ENCODE measurements around the gene MEF2D. TPM values are rescaled to one million over a fixed set of nuclear protein-coding genes. Genes with fewer than 3 reads are reported as not detected.

MEF2D gene
- total RNA-seq = 10 to 100 TPM in 5 of 8 experiments, 1 to 10 TPM in 3; 6.6 to 28.6 (median 11.3) TPM

GRCh38 chr1:156500543-156500792 lies at the start of gene MEF2D:
Gene MEF2D (minus strand): TSS chr1:156500775. CDS start chr1:156483292, 17,483 bp downstream.
- peak within 1 kb of the TSS; percentile 82 to 97 (median 95) for H3K4me3 ChIP-seq
- H3K27ac ChIP-seq = peak within 1 kb of the TSS; percentile 96 to 97
- peak in 3 of 8 experiments; percentile 0 to 1 (median 0) for ATAC-seq (replicated peaks in 6 of 8)
- in situ Hi-C loops (cut with MboI; ENCODE audit: low pct_unique_long_range_greater_than_20kb in 2 of 9, low sequenced_read_pairs in 9 of 9, unreplicated experiment in 9 of 9) = no loop called here
- peaks cover 38 to 47% of the 10 kb centered on the region in 2 donors for H3K4me1 ChIP-seq (replicated peaks in 1 of 2)
- 0% methylated on average over 1 of the region's 27 CpGs; no CpG with 5 or more reads in 9 of the 10 experiments for WGBS, 10 experiments

GRCh38 chr1:156550346-156550745 lies 49.8 kb upstream of the MEF2D start:
- no peak for ATAC-seq (replicated peaks in 6 of 8)
- in situ Hi-C loops (cut with MboI; ENCODE audit: low pct_unique_long_range_greater_than_20kb in 2 of 9, low sequenced_read_pairs in 9 of 9, unreplicated experiment in 9 of 9) = no loop called here
- no peak overlapping the region for H3K27ac ChIP-seq
- WGBS, 10 experiments = 60 to 100% (median 83%) methylated on average over 1 to 4 of the region's 5 CpGs; no CpG with 5 or more reads in 2 of the 10 experiments
- H3K4me1 ChIP-seq (replicated peaks in 1 of 2) = no peaks in the 10 kb centered on the region
- no peak overlapping the region for H3K4me3 ChIP-seq

- H3K4me3 ChIP-seq = no peak overlapping the region
- WGBS, 10 experiments = 88 to 100% (median 100%) methylated on average over 1 of the region's 1 CpG; no CpG with 5 or more reads in 5 of the 10 experiments
- in situ Hi-C loops (cut with MboI; ENCODE audit: low pct_unique_long_range_greater_than_20kb in 2 of 9, low sequenced_read_pairs in 9 of 9, unreplicated experiment in 9 of 9) = no loop called here
- H3K4me1 ChIP-seq (replicated peaks in 1 of 2) = no peaks in the 10 kb centered on the region
- no peak for ATAC-seq (replicated peaks in 6 of 8)
- no peak overlapping the region for H3K27ac ChIP-seq
These were observed 49.3 kb upstream of the MEF2D start for GRCh38 chr1:156549831-156550230.

- in situ Hi-C loops (cut with MboI; ENCODE audit: low pct_unique_long_range_greater_than_20kb in 2 of 9, low sequenced_read_pairs in 9 of 9, unreplicated experiment in 9 of 9) = no loop called here
- Histone ChIP-seq H3K4me3 (no peak overlapping the region), H3K27ac (no peak overlapping the region), H3K4me1 (replicated peaks in 1 of 2) (no peaks in the 10 kb centered on the region)
- 67 to 100% (median 81%) methylated on average over 1 to 2 of the region's 2 CpGs; no CpG with 5 or more reads in 5 of the 10 experiments for WGBS, 10 experiments
- ATAC-seq (replicated peaks in 6 of 8) = peak in 2 of 8 experiments; percentile 3 to 20
These were observed 48.8 kb upstream of the MEF2D start for GRCh38 chr1:156549390-156549789.

GRCh38 chr1:156547982-156548381 lies 47.4 kb upstream of the MEF2D start:
- no peak overlapping the region for H3K4me3 ChIP-seq
- no peak for ATAC-seq (replicated peaks in 6 of 8)
- WGBS, 10 experiments = 91 to 100% (median 100%) methylated on average over 2 to 6 of the region's 9 CpGs; no CpG with 5 or more reads in 5 of the 10 experiments
- in situ Hi-C loops (cut with MboI; ENCODE audit: low pct_unique_long_range_greater_than_20kb in 2 of 9, low sequenced_read_pairs in 9 of 9, unreplicated experiment in 9 of 9) = no loop called here
- H3K27ac ChIP-seq = no peak overlapping the region
- H3K4me1 ChIP-seq (replicated peaks in 1 of 2) = no peaks in the 10 kb centered on the region

- ATAC-seq (replicated peaks in 6 of 8) = no peak
- in situ Hi-C loops (cut with MboI; ENCODE audit: low pct_unique_long_range_greater_than_20kb in 2 of 9, low sequenced_read_pairs in 9 of 9, unreplicated experiment in 9 of 9) = no loop called here
- 89 to 100% (median 100%) methylated on average over 1 to 4 of the region's 4 CpGs; no CpG with 5 or more reads in 3 of the 10 experiments for WGBS, 10 experiments
These were observed 46.9 kb upstream of the MEF2D start for GRCh38 chr1:156547434-156547833.

GRCh38 chr1:156546267-156546666 lies 45.7 kb upstream of the MEF2D start:
- H3K27ac ChIP-seq = no peak overlapping the region
- H3K4me1 ChIP-seq (replicated peaks in 1 of 2) = no peaks in the 10 kb centered on the region
- H3K4me3 ChIP-seq = no peak overlapping the region
- WGBS, 10 experiments = 94 to 100% (median 96%) methylated on average over 2 to 3 of the region's 3 CpGs; no CpG with 5 or more reads in 7 of the 10 experiments
- in situ Hi-C loops (cut with MboI; ENCODE audit: low pct_unique_long_range_greater_than_20kb in 2 of 9, low sequenced_read_pairs in 9 of 9, unreplicated experiment in 9 of 9) = no loop called here
- ATAC-seq (replicated peaks in 6 of 8) = no peak

More at GRCh38 chr1:156547434-156547833, 46.9 kb upstream of the MEF2D start:
- Histone ChIP-seq H3K4me3 (no peak overlapping the region), H3K27ac (no peak overlapping the region), H3K4me1 (replicated peaks in 1 of 2) (no peaks in the 10 kb centered on the region)

GRCh38 chr1:156544592-156545102 lies 44.1 kb upstream of the MEF2D start:
- Histone ChIP-seq H3K4me3 (no peak overlapping the region), H3K4me1 (replicated peaks in 1 of 2) (no peaks in the 10 kb centered on the region), H3K27ac (no peak overlapping the region)
- WGBS, 10 experiments = 95 to 100% (median 100%) methylated on average over 1 to 3 of the region's 3 CpGs; no CpG with 5 or more reads in 6 of the 10 experiments
- in situ Hi-C loops (cut with MboI; ENCODE audit: low pct_unique_long_range_greater_than_20kb in 2 of 9, low sequenced_read_pairs in 9 of 9, unreplicated experiment in 9 of 9) = no loop called here
- no peak for ATAC-seq (replicated peaks in 6 of 8)

- in situ Hi-C loops (cut with MboI; ENCODE audit: low pct_unique_long_range_greater_than_20kb in 2 of 9, low sequenced_read_pairs in 9 of 9, unreplicated experiment in 9 of 9) = no loop called here
- no peak for ATAC-seq (replicated peaks in 6 of 8)
- 67 to 100% (median 91%) methylated on average over 1 of the region's 1 CpG; no CpG with 5 or more reads in 2 of the 10 experiments for WGBS, 10 experiments
- H3K4me1 ChIP-seq (replicated peaks in 1 of 2) = no peaks in the 10 kb centered on the region
- H3K27ac ChIP-seq = no peak overlapping the region
- H3K4me3 ChIP-seq = no peak overlapping the region
These were observed 42.5 kb upstream of the MEF2D start for GRCh38 chr1:156543066-156543465.

GRCh38 chr1:156540955-156541354 lies 40.4 kb upstream of the MEF2D start:
- Histone ChIP-seq H3K4me3 (no peak overlapping the region), H3K27ac (no peak overlapping the region), H3K4me1 (replicated peaks in 1 of 2) (no peaks in the 10 kb centered on the region)
- no CpG with 5 or more reads among the region's 2 CpGs for WGBS, 10 experiments
- peak in 5 of 8 experiments; percentile 15 to 72 (median 52) for ATAC-seq (replicated peaks in 6 of 8)
- in situ Hi-C loops (cut with MboI; ENCODE audit: low pct_unique_long_range_greater_than_20kb in 2 of 9, low sequenced_read_pairs in 9 of 9, unreplicated experiment in 9 of 9) = no loop called here

GRCh38 chr1:156539818-156540355 lies 39.3 kb upstream of the MEF2D start:
- 88 to 96% (median 93%) methylated on average over 3 to 4 of the region's 4 CpGs; no CpG with 5 or more reads in 4 of the 10 experiments for WGBS, 10 experiments
- no peak for ATAC-seq (replicated peaks in 6 of 8)
- in situ Hi-C loops (cut with MboI; ENCODE audit: low pct_unique_long_range_greater_than_20kb in 2 of 9, low sequenced_read_pairs in 9 of 9, unreplicated experiment in 9 of 9) = no loop called here

GRCh38 chr1:156538711-156539440 lies 38.3 kb upstream of the MEF2D start:
- Histone ChIP-seq H3K4me1 (replicated peaks in 1 of 2) (no peaks in the 10 kb centered on the region), H3K4me3 (no peak overlapping the region), H3K27ac (no peak overlapping the region)
- ATAC-seq (replicated peaks in 6 of 8) = no peak
- in situ Hi-C loops (cut with MboI; ENCODE audit: low pct_unique_long_range_greater_than_20kb in 2 of 9, low sequenced_read_pairs in 9 of 9, unreplicated experiment in 9 of 9) = no loop called here
- WGBS, 10 experiments = 73 to 100% (median 90%) methylated on average over 1 to 7 of the region's 10 CpGs; no CpG with 5 or more reads in 1 of the 10 experiments

More at GRCh38 chr1:156539818-156540355, 39.3 kb upstream of the MEF2D start:
- H3K27ac ChIP-seq = no peak overlapping the region
- no peak overlapping the region for H3K4me3 ChIP-seq
- no peaks in the 10 kb centered on the region for H3K4me1 ChIP-seq (replicated peaks in 1 of 2)

GRCh38 chr1:156537027-156537426 lies 36.5 kb upstream of the MEF2D start:
- no peak overlapping the region for H3K27ac ChIP-seq
- no peaks in the 10 kb centered on the region for H3K4me1 ChIP-seq (replicated peaks in 1 of 2)
- no peak overlapping the region for H3K4me3 ChIP-seq
- WGBS, 10 experiments = 85 to 100% (median 97%) methylated on average over 1 to 9 of the region's 9 CpGs; no CpG with 5 or more reads in 4 of the 10 experiments
- no peak for ATAC-seq (replicated peaks in 6 of 8)
- in situ Hi-C loops (cut with MboI; ENCODE audit: low pct_unique_long_range_greater_than_20kb in 2 of 9, low sequenced_read_pairs in 9 of 9, unreplicated experiment in 9 of 9) = no loop called here
